Neural cell (in vitro differentiated cells): ENCODE data around the gene PAX8. TPM values are rescaled to one million over a fixed set of nuclear protein-coding genes. Genes with fewer than 3 reads are reported as not detected.

Source experiments
- H2AFZ ChIP-seq: fragments of 200-600, 300-800 bp; sonication (generic), shearing (Covaris generic); 2 replicates; pipeline ENCODE4 v1.6.0; 2014; ENCODE audit warnings: low read depth, mild to moderate bottlenecking, antibody characterized with exemption, low read length, moderate library complexity
- H3F3A ChIP-seq: fragments of 200-600 bp; shearing (Covaris generic); 2 replicates; pipeline ENCODE4 v1.6.1; 2016; ENCODE audit warnings: mild to moderate bottlenecking, moderate library complexity, mixed read lengths, antibody characterized with exemption, low read length; ENCODE audit not compliant: insufficient read depth, poor library complexity, severe bottlenecking
- H3K27ac ChIP-seq: fragments of 200-600, 300-800 bp; sonication (generic), shearing (Covaris generic); 2 replicates; pipeline ENCODE4 v1.5.1; 2014; ENCODE audit warnings: mild to moderate bottlenecking, low read length, moderate library complexity
- H3K27me3 ChIP-seq: fragments of 300-800, 200-600 bp; sonication (generic), shearing (Covaris generic); 2 replicates; pipeline ENCODE4 v1.6.0; 2014; ENCODE audit warnings: mild to moderate bottlenecking, low read depth, low read length, moderate library complexity; ENCODE audit not compliant: insufficient read depth
- H3K36me3 ChIP-seq: fragments of 300-800, 200-600 bp; sonication (generic), shearing (Covaris generic); 2 replicates; pipeline ENCODE4 v1.5.1; 2014; ENCODE audit warnings: mild to moderate bottlenecking, antibody characterized with exemption, low read length, moderate library complexity; ENCODE audit not compliant: insufficient read depth
- H3K4me2 ChIP-seq: fragments of 300-800, 200-600 bp; sonication (generic), shearing (Covaris generic); 2 replicates; pipeline ENCODE4 v1.6.0; 2014; ENCODE audit warnings: mild to moderate bottlenecking, low read length
- H3K4me3 ChIP-seq: fragments of 300-800, 200-600 bp; sonication (generic), shearing (Covaris generic); 2 replicates; pipeline ENCODE4 v1.5.1; 2014; ENCODE audit warnings: mild to moderate bottlenecking, low read length, moderate library complexity
- H3K79me2 ChIP-seq: fragments of 200-600 bp; shearing (Covaris generic); replicated peaks from 2 replicates; pipeline ENCODE4 v1.6.0; 2014; ENCODE audit warnings: mild to moderate bottlenecking, low read length, moderate library complexity; ENCODE audit not compliant: insufficient read depth
- H3K9ac ChIP-seq: fragments of 300-800, 200-600 bp; sonication (generic), shearing (Covaris generic); 2 replicates; pipeline ENCODE4 v1.6.1; 2016; ENCODE audit warnings: mild to moderate bottlenecking, low read length, mixed read lengths
- H3K9me2 ChIP-seq: fragments of 200-600 bp; shearing (Covaris generic); 2 replicates; pipeline ENCODE4 v1.6.1; 2016; ENCODE audit warnings: mild to moderate bottlenecking, low read length, mixed read lengths; ENCODE audit not compliant: insufficient read depth
- H3K9me3 ChIP-seq: fragments of 200-600, 300-800 bp; sonication (generic), shearing (Covaris generic); 2 replicates; pipeline ENCODE4 v1.6.1; 2016; ENCODE audit warnings: mild to moderate bottlenecking, mixed run types, low read length, moderate library complexity, mixed read lengths
- H4K20me1 ChIP-seq: fragments of 200-600 bp; shearing (Covaris generic); 2 replicates; pipeline ENCODE4 v1.6.1; 2016; ENCODE audit warnings: mild to moderate bottlenecking, mixed run types; ENCODE audit not compliant: insufficient read depth
- EZH2 ChIP-seq: fragments of 200-600, 300-800 bp; shearing (Covaris generic), sonication (generic); IDR thresholded peaks from 2 replicates; pipeline ENCODE4 v1.6.1; 2014; ENCODE audit warnings: antibody characterized with exemption, low read length, borderline replicate concordance, mild to moderate bottlenecking; ENCODE audit not compliant: insufficient read depth, poor library complexity, severe bottlenecking
- MXI1 ChIP-seq: fragments of 450-650 bp; conservative IDR thresholded peaks from 2 replicates; pipeline ENCODE4 v1.6.1; 2014; ENCODE audit warnings: antibody characterized with exemption, mild to moderate bottlenecking; ENCODE audit not compliant: poor library complexity, severe bottlenecking
- POLR2AphosphoS5 ChIP-seq: IDR thresholded peaks from 2 replicates; pipeline ENCODE4 v1.6.1; 2012
- RAD21 ChIP-seq: fragments of 450-650 bp; conservative IDR thresholded peaks from 2 replicates; pipeline ENCODE4 v1.6.1; 2014; ENCODE audit warnings: antibody characterized with exemption, mild to moderate bottlenecking, moderate library complexity
- REST ChIP-seq: IDR thresholded peaks from 2 replicates; pipeline ENCODE4 v1.6.1; 2012; ENCODE audit warnings: borderline replicate concordance
- SMC3 ChIP-seq: fragments of 450-650 bp; conservative IDR thresholded peaks from 2 replicates; pipeline ENCODE4 v1.6.1; 2014; ENCODE audit warnings: antibody characterized with exemption, mild to moderate bottlenecking, moderate library complexity; ENCODE audit not compliant: poor library complexity
- polyA plus RNA-seq: library from polyadenylated mRNA; depleted of rRNA; stranded (reverse); fragments of >200 nt; gene quantifications from 2 replicates; pipeline ENCODE4 v1.2.3, GENCODE V29; 2014
- TF ChIP-seq, protein P1 (sequence below): fragments of 450-650 bp; IDR thresholded peaks from 2 replicates; pipeline ENCODE4 v1.5.1; 2014; ENCODE audit warnings: antibody characterized with exemption, mild to moderate bottlenecking, moderate library complexity; ENCODE audit not compliant: poor library complexity, severe bottlenecking

Gene PAX8
- polyA plus RNA-seq, 1 donor from 2014 or later, result not detected

DNA sequence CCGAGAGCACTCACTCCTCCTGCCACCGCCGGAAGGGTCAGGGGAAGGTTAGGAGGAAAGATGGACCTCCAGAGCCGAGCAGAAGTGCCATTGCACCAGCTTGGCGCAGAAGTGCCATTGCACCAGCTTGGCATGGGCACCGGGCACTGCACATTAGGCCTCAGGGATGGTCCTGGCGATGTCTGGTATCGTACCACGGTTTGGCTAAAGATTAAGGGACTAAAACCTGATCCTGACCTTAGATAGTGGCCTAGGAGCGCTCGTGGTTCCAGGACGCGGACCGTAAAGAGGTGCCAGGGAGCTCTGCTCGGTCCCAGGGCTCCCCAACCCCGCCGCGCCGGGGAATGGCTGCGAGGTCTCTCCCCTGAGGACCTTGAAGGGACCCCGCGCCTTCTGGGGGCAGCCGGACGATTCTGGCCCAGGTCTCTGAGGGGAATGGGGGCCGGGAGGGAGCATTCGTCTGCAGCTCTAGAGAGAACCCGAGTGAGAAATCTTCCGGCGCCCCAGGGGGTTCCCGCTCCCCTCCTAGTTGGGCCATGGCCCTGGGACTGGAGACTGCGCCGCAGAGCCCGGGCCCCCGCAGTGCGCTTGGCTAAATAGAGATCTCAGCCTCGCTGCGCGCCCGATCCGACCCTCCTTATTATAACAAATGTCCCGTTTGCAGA lies 1.8 kb downstream of the PAX8 start:
- no peaks in the 10 kb centered on the region for H3K9me2 ChIP-seq
- H4K20me1 ChIP-seq, result no peaks in the 10 kb centered on the region
- peaks cover 91% of the 10 kb centered on the region for H3K27me3 ChIP-seq
- no peak overlapping the region for H3K27ac ChIP-seq
- H3F3A ChIP-seq, result no peaks in the 10 kb centered on the region
- H3K4me2 ChIP-seq, result no peak overlapping the region
- peak; percentile 14 for TF ChIP-seq POLR2AphosphoS5
- TF ChIP-seq REST, result no peak
- no peak for TF ChIP-seq EZH2
- TF ChIP-seq RAD21, result no peak
- TF ChIP-seq, protein P1, sequence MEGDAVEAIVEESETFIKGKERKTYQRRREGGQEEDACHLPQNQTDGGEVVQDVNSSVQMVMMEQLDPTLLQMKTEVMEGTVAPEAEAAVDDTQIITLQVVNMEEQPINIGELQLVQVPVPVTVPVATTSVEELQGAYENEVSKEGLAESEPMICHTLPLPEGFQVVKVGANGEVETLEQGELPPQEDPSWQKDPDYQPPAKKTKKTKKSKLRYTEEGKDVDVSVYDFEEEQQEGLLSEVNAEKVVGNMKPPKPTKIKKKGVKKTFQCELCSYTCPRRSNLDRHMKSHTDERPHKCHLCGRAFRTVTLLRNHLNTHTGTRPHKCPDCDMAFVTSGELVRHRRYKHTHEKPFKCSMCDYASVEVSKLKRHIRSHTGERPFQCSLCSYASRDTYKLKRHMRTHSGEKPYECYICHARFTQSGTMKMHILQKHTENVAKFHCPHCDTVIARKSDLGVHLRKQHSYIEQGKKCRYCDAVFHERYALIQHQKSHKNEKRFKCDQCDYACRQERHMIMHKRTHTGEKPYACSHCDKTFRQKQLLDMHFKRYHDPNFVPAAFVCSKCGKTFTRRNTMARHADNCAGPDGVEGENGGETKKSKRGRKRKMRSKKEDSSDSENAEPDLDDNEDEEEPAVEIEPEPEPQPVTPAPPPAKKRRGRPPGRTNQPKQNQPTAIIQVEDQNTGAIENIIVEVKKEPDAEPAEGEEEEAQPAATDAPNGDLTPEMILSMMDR, result no peak
- no peak overlapping the region for H3K9ac ChIP-seq
- H3K9me3 ChIP-seq, result no peaks in the 10 kb centered on the region
- H3K4me3 ChIP-seq, result peak overlapping the region; percentile 57
- H3K36me3 ChIP-seq, result no peaks in the 10 kb centered on the region
- no peak overlapping the region for H2AFZ ChIP-seq
- H3K79me2 ChIP-seq, result no peaks in the 10 kb centered on the region

DNA sequence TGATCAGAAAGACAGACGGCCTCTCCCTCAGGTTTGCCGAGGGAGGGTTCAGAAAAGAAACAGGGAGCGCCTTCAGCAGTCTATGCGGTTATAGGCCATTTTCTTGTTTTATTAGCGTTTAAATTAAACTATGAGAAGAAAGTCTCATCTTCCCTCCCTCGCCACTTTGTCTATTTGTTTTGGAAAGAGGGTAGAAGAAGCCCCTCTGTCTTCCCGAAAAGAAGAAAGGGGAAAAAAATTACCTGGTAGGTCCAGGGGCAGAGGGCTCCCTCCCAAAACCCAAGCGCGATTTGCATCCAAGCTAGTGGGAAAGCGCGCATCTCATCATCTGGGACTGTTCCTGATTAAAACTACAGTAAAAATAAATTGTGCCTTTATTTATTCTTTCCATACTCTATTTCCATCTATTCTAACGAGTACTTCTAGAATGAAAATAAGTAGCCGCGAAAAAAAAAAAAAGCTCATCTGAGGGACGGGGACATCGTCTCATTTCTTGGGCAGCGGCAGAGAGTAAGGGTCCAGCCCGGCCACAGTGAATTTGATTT lies 2.4 kb downstream of the PAX8 start:
- Histone ChIP-seq H3K9me2 (no peaks in the 10 kb centered on the region), H3K9me3 (no peaks in the 10 kb centered on the region), H3K79me2 (no peaks in the 10 kb centered on the region), H3K4me3 (peak overlapping the region; percentile 43), H3K4me2 (no peak overlapping the region), H3K27me3 (peaks cover 96% of the 10 kb centered on the region), H3F3A (no peaks in the 10 kb centered on the region), H3K36me3 (no peaks in the 10 kb centered on the region), H3K27ac (no peak overlapping the region), H3K9ac (no peak overlapping the region), H4K20me1 (no peaks in the 10 kb centered on the region), H2AFZ (no peak overlapping the region)
- TF ChIP-seq SMC3, result no peak
- TF ChIP-seq MXI1, result no peak
- TF ChIP-seq EZH2, result no peak
- no peak for TF ChIP-seq POLR2AphosphoS5
- no peak for TF ChIP-seq REST
- TF ChIP-seq, protein P1, result no peak
